GM12878 (cell line): ENCODE measurements around the gene CXXC4. TPM values are rescaled to one million over a fixed set of nuclear protein-coding genes. Genes with fewer than 3 reads are reported as not detected.

Experiments used
- ASH2L ChIP-seq: fragments of 300-600, 200-600 bp; sonication (generic); IDR thresholded peaks from 2 replicates; pipeline ENCODE4 v1.6.1; 2017; ENCODE audit warnings: low read depth, mild to moderate bottlenecking, borderline replicate concordance
- ATF7 ChIP-seq: fragments of 450-650 bp; IDR thresholded peaks from 2 replicates; pipeline ENCODE4 v1.6.1; 2016; ENCODE audit warnings: low read depth, mild to moderate bottlenecking
- BMI1 ChIP-seq: fragments of 450-650 bp; IDR thresholded peaks from 2 replicates; pipeline ENCODE4 v1.6.1; 2016; ENCODE audit warnings: mild to moderate bottlenecking, moderate library complexity, borderline replicate concordance
- CBX5 ChIP-seq: sonication (generic); IDR thresholded peaks from 2 replicates; pipeline ENCODE4 v1.6.1; 2016; ENCODE audit warnings: low read depth, moderate library complexity, mild to moderate bottlenecking, inconsistent platforms
- EP300 ChIP-seq, 2 experiments: fragments of 150-350 bp in 1 of 2; IDR thresholded peaks; 2 replicates each; pipeline ENCODE4 v1.6.1; 2011 to 2012; ENCODE audit warnings: low read depth in 2 of 2, low read length in 2 of 2, borderline replicate concordance in 1 of 2, improper control_type of control experiment in 1 of 2, inconsistent platforms in 1 of 2; ENCODE audit not compliant: control insufficient read depth in 1 of 2
- GABPA ChIP-seq: IDR thresholded peaks from 2 replicates; pipeline ENCODE4 v1.6.1; 2014; ENCODE audit warnings: antibody characterized with exemption, low read depth, mild to moderate bottlenecking, inconsistent platforms
- HDAC2 ChIP-seq: fragments of 200-600 bp; sonication (generic); IDR thresholded peaks from 2 replicates; pipeline ENCODE4 v1.6.1; 2017
- HDAC6 ChIP-seq: fragments of 200-600 bp; sonication (generic); IDR thresholded peaks from one replicate; pipeline ENCODE4 v1.8.0; 2017; ENCODE audit warnings: antibody characterized with exemption; ENCODE audit not compliant: unreplicated experiment
- IKZF2 ChIP-seq, 2 experiments: fragments of 450-650 bp; IDR thresholded peaks; 2 replicates each; pipeline ENCODE4 v1.6.1; 2017; ENCODE audit warnings: mild to moderate bottlenecking in 2 of 2, moderate library complexity in 2 of 2
- MEF2B ChIP-seq: fragments of 450-650 bp; IDR thresholded peaks from 2 replicates; pipeline ENCODE4 v1.6.1; 2018; ENCODE audit warnings: mild to moderate bottlenecking, moderate library complexity; ENCODE audit not compliant: partially characterized antibody, poor library complexity, severe bottlenecking
- NFIC ChIP-seq: IDR thresholded peaks from 2 replicates; pipeline ENCODE4 v1.6.1; 2012; ENCODE audit warnings: low read depth, mild to moderate bottlenecking, inconsistent platforms, low read length, moderate library complexity
- NR2C1 ChIP-seq: fragments of 450-650 bp; IDR thresholded peaks from 2 replicates; pipeline ENCODE4 v1.6.1; 2017; ENCODE audit warnings: antibody characterized with exemption, mild to moderate bottlenecking, moderate library complexity
- PML ChIP-seq: IDR thresholded peaks from 2 replicates; pipeline ENCODE4 v1.6.1; 2012; ENCODE audit warnings: low read length, inconsistent platforms
- POLR2AphosphoS5 ChIP-seq: IDR thresholded peaks from 2 replicates; pipeline ENCODE4 v1.6.1; 2011; ENCODE audit warnings: mild to moderate bottlenecking, low read length, inconsistent platforms
- SIN3A ChIP-seq: IDR thresholded peaks from 2 replicates; pipeline ENCODE4 v1.6.1; 2012; ENCODE audit warnings: low read depth, low read length, improper control_type of control experiment
- SMAD5 ChIP-seq: IDR thresholded peaks from 2 replicates; pipeline ENCODE4 v1.6.1; 2016; ENCODE audit warnings: antibody characterized with exemption, low read depth
- SMARCA5 ChIP-seq: fragments of 450-650 bp; IDR thresholded peaks from 2 replicates; pipeline ENCODE4 v1.6.1; 2017; ENCODE audit warnings: mild to moderate bottlenecking
- TARDBP ChIP-seq: IDR thresholded peaks from 2 replicates; pipeline ENCODE4 v1.6.1; 2016; ENCODE audit warnings: borderline replicate concordance
- TBL1XR1 ChIP-seq: IDR thresholded peaks from 2 replicates; pipeline ENCODE4 v1.6.1; 2012; ENCODE audit warnings: low read depth, low read length, improper control_type of control experiment
- YY1 ChIP-seq: IDR thresholded peaks from 2 replicates; pipeline ENCODE4 v1.6.1; 2011; ENCODE audit warnings: low read depth, mild to moderate bottlenecking, low read length
- ZNF217 ChIP-seq: fragments of 450-650 bp; IDR thresholded peaks from 2 replicates; pipeline ENCODE4 v1.6.1; 2017; ENCODE audit warnings: antibody characterized with exemption, mild to moderate bottlenecking
- ZSCAN29 ChIP-seq: fragments of 450-650 bp; IDR thresholded peaks from 2 replicates; pipeline ENCODE4 v1.6.1; 2017; ENCODE audit warnings: mild to moderate bottlenecking, moderate library complexity
- ZZZ3 ChIP-seq: IDR thresholded peaks from 2 replicates; pipeline ENCODE4 v1.6.1; 2011; ENCODE audit warnings: low read depth; ENCODE audit not compliant: control insufficient read depth, insufficient read length
- polyA plus RNA-seq, 11 experiments: library from polyadenylated mRNA; depleted of rRNA in 4 of 11; unstranded in 6 of 11; stranded (reverse) in 5 of 11; fragments of >200 nt; fragmentation: Nextera tagmentation in 4 of 11; fragmentation: Illumina TruSeq in 1 of 11; extraction: Ambion mirVana in 4 of 11; extraction: Trizol in 1 of 11; gene quantifications; 1 replicate in 1 of 11; 2 replicates in 10 of 11; pipeline versions ENCODE4 v1.2.1 to v1.2.3, GENCODE V29; 2011 to 2016; ENCODE audit warnings: inconsistent platforms in 2 of 11, missing spikeins in 2 of 11, low read depth in 1 of 11
- total RNA-seq, 4 experiments: library from RNA; depleted of rRNA in 3 of 4; stranded (reverse); fragments of >200 nt in 3 of 4; fragmentation: Illumina TruSeq in 1 of 4; extraction: Trizol in 1 of 4; gene quantifications; 2 replicates each; pipeline versions ENCODE4 v1.2.1 to v1.2.3, GENCODE V29; 2013 to 2021
- TF ChIP-seq, protein P1 (sequence below): IDR thresholded peaks from 2 replicates; pipeline ENCODE4 v1.6.1; 2011; ENCODE audit warnings: borderline replicate concordance, low read depth, mild to moderate bottlenecking, moderate library complexity, mixed read lengths, low read length; ENCODE audit not compliant: insufficient read depth; ENCODE audit errors: extremely low read length
- TF ChIP-seq, protein P2 (sequence below): IDR thresholded peaks from 2 replicates; pipeline ENCODE4 v1.6.1; 2011; ENCODE audit warnings: borderline replicate concordance, low read depth, mild to moderate bottlenecking, moderate library complexity, low read length; ENCODE audit not compliant: insufficient read depth, poor library complexity, severe bottlenecking
- TF ChIP-seq, protein P3 (sequence below): IDR thresholded peaks from 2 replicates; pipeline ENCODE4 v1.6.1; 2012; ENCODE audit warnings: low read depth, low read length, improper control_type of control experiment
- TF ChIP-seq, protein P4 (sequence below): fragments of 450-650 bp; IDR thresholded peaks from 2 replicates; pipeline ENCODE4 v1.6.1; 2017; ENCODE audit warnings: low read depth, mild to moderate bottlenecking, moderate library complexity

The CXXC4 gene
- total and polyA plus RNA-seq, 10 of the 15 experiments (the other 5 are each of a cell fraction or from before 2014, with no cell fraction given), result 4.2 to 17.0 (median 7.8) TPM

DNA sequence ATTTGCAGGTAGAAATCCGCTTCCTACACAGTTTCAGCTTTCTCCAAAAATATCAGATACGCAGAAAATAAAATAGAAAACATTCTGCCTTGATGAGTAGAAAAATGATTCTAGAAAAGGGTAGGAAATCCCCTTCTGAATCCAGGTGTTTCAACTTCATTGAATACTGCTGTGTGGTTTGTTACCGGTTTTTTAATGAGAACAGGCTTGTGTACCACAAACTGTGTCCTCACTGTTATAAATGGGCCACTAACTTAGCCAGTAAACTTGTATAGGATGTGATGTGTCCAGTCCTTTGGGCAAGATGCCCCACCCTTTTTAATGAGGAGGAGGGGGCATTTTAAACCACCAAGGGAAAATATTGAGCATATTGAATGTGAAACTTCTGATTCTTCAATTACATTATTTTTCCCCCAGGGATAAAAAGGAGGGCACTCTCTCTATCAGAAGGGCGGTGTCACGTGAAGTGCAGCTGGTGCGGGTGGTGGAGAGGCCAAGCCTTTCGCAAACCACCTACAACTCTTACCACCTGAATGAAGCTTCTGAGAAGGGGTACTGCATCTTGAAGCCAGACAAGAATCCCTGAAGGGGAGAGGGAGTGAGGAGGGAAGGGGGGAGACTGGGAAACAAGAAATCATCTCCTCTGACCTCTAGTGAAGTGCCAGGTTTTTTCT is 4.5 kb downstream of the CXXC4 start (continued):
- TF ChIP-seq, protein P1, sequence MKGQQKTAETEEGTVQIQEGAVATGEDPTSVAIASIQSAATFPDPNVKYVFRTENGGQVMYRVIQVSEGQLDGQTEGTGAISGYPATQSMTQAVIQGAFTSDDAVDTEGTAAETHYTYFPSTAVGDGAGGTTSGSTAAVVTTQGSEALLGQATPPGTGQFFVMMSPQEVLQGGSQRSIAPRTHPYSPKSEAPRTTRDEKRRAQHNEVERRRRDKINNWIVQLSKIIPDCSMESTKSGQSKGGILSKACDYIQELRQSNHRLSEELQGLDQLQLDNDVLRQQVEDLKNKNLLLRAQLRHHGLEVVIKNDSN, result peak; percentile 75
- TF ChIP-seq PML (peak; percentile 45; the same call in 1 of the 2 replicates), HDAC6 (no peak), SIN3A (no peak), ASH2L (no peak), NR2C1 (no peak), ZSCAN29 (peak; percentile 95), MEF2B (peak; percentile 75), TBL1XR1 (peak; percentile 60), CBX5 (0 out of 2 replicates have a peak, but pooled peaks have one; percentile 53), SMARCA5 (no peak), TARDBP (no peak), SMAD5 (peak; percentile 6; the same call in 1 of the 2 replicates), HDAC2 (no peak), BMI1 (0 out of 2 replicates have a peak, but pooled peaks have one; percentile 13), ATF7 (peak; percentile 24; the same call in 1 of the 2 replicates), NFIC (peak; percentile 94; the same call in 1 of the 2 replicates), POLR2AphosphoS5 (peak; percentile 80), YY1 (no peak), EP300 (IDR thresholded peaks at IDR 0.05; ENCODE audit: borderline replicate concordance in 1 of 2, control insufficient read depth in 1 of 2, low read depth in 2 of 2, low read length in 2 of 2) (peak in 1 of 2 experiments; percentile 53; a peak in 1 of 4 replicates), IKZF2 (IDR thresholded peaks at IDR 0.05) (peak; percentile 74 to 80), ZNF217 (peak; percentile 78; the same call in 1 of the 2 replicates), GABPA (peak; percentile 44; the same call in 1 of the 2 replicates), ZZZ3 (no peak)
- TF ChIP-seq, protein P2, sequence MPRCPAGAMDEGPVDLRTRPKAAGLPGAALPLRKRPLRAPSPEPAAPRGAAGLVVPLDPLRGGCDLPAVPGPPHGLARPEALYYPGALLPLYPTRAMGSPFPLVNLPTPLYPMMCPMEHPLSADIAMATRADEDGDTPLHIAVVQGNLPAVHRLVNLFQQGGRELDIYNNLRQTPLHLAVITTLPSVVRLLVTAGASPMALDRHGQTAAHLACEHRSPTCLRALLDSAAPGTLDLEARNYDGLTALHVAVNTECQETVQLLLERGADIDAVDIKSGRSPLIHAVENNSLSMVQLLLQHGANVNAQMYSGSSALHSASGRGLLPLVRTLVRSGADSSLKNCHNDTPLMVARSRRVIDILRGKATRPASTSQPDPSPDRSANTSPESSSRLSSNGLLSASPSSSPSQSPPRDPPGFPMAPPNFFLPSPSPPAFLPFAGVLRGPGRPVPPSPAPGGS, result peak; percentile 5
- TF ChIP-seq, protein P3, sequence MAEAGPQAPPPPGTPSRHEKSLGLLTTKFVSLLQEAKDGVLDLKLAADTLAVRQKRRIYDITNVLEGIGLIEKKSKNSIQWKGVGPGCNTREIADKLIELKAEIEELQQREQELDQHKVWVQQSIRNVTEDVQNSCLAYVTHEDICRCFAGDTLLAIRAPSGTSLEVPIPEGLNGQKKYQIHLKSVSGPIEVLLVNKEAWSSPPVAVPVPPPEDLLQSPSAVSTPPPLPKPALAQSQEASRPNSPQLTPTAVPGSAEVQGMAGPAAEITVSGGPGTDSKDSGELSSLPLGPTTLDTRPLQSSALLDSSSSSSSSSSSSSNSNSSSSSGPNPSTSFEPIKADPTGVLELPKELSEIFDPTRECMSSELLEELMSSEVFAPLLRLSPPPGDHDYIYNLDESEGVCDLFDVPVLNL, result no peak
- TF ChIP-seq, protein P4, sequence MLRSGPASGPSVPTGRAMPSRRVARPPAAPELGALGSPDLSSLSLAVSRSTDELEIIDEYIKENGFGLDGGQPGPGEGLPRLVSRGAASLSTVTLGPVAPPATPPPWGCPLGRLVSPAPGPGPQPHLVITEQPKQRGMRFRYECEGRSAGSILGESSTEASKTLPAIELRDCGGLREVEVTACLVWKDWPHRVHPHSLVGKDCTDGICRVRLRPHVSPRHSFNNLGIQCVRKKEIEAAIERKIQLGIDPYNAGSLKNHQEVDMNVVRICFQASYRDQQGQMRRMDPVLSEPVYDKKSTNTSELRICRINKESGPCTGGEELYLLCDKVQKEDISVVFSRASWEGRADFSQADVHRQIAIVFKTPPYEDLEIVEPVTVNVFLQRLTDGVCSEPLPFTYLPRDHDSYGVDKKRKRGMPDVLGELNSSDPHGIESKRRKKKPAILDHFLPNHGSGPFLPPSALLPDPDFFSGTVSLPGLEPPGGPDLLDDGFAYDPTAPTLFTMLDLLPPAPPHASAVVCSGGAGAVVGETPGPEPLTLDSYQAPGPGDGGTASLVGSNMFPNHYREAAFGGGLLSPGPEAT, result peak; percentile 73
